ENCODE results near the gene KBTBD12. TPM values are rescaled to one million over a fixed set of nuclear protein-coding genes. Genes with fewer than 3 reads are reported as not detected.

KBTBD12 gene
- total and polyA plus RNA-seq, 2 donors (not counting 1 experiment from before 2014, with no cell fraction given) = not detected

GRCh38 chr3:127900536-127900935 is 14.5 kb upstream of the KBTBD12 start:
- no peak for TF ChIP-seq EZH2 (IDR thresholded peaks at IDR 0.05; ENCODE audit: low read length, missing control alignments)
- no peak for TF ChIP-seq CTCF (conservative IDR thresholded peaks at IDR 0.05 in 1 of 2, IDR thresholded peaks at IDR 0.05 in 1 of 2; ENCODE audit: low read depth in 1 of 2, low read length in 2 of 2)
- peak in 1 of 2 donors; percentile 31 for DNase-seq (ENCODE audit: low read depth in 2 of 2)
- H3K27ac ChIP-seq (ENCODE audit: insufficient read depth, low read length) = no peak overlapping the region
- no peaks in the 10 kb centered on the region for H3K27me3 ChIP-seq (ENCODE audit: control insufficient read depth, insufficient read depth, low read length)
- H3K4me2 ChIP-seq (ENCODE audit: extremely low read depth, insufficient read depth, low read length) = no peak overlapping the region
- H3K9ac ChIP-seq (ENCODE audit: insufficient read depth, low read length) = no peak overlapping the region
- no peak overlapping the region for H2AFZ ChIP-seq (ENCODE audit: low read length)
- H3K36me3 ChIP-seq (ENCODE audit: control insufficient read depth, insufficient read depth, low read length) = no peaks in the 10 kb centered on the region
- H3K4me1 ChIP-seq (ENCODE audit: control insufficient read depth, extremely low read depth, insufficient read depth, low read length) = no peaks in the 10 kb centered on the region
- no peaks in the 10 kb centered on the region for H3K9me3 ChIP-seq (ENCODE audit: control insufficient read depth, insufficient read depth, low read depth, low read length)
- H3K4me3 ChIP-seq (replicated peaks in 1 of 4; ENCODE audit: control extremely low read depth in 1 of 4, insufficient read depth in 1 of 4, low read depth in 3 of 4, low read length in 4 of 4) = no peak overlapping the region
- H4K20me1 ChIP-seq (ENCODE audit: control insufficient read depth, extremely low read depth, insufficient read depth, low read length) = no peaks in the 10 kb centered on the region
- no peaks in the 10 kb centered on the region for H3K79me2 ChIP-seq (ENCODE audit: control insufficient read depth, insufficient read depth, low read length)

GRCh38 chr3:127902486-127902885 is 12.5 kb upstream of the KBTBD12 start:
- no peak for DNase-seq (ENCODE audit: low read depth in 2 of 2)
- Histone ChIP-seq H3K27ac (ENCODE audit: insufficient read depth, low read length) (no peak overlapping the region), H4K20me1 (ENCODE audit: control insufficient read depth, extremely low read depth, insufficient read depth, low read length) (no peaks in the 10 kb centered on the region), H3K36me3 (ENCODE audit: control insufficient read depth, insufficient read depth, low read length) (no peaks in the 10 kb centered on the region), H3K27me3 (ENCODE audit: control insufficient read depth, insufficient read depth, low read length) (no peaks in the 10 kb centered on the region), H3K9ac (ENCODE audit: insufficient read depth, low read length) (no peak overlapping the region), H3K4me2 (ENCODE audit: extremely low read depth, insufficient read depth, low read length) (no peak overlapping the region), H2AFZ (ENCODE audit: low read length) (no peak overlapping the region), H3K79me2 (ENCODE audit: control insufficient read depth, insufficient read depth, low read length) (no peaks in the 10 kb centered on the region), H3K9me3 (ENCODE audit: control insufficient read depth, insufficient read depth, low read depth, low read length) (no peaks in the 10 kb centered on the region), H3K4me1 (ENCODE audit: control insufficient read depth, extremely low read depth, insufficient read depth, low read length) (no peaks in the 10 kb centered on the region), H3K4me3 (replicated peaks in 1 of 4; ENCODE audit: control extremely low read depth in 1 of 4, insufficient read depth in 1 of 4, low read depth in 3 of 4, low read length in 4 of 4) (no peak overlapping the region)
- TF ChIP-seq EZH2 (IDR thresholded peaks at IDR 0.05; ENCODE audit: low read length, missing control alignments) (no peak), CTCF (conservative IDR thresholded peaks at IDR 0.05 in 1 of 2, IDR thresholded peaks at IDR 0.05 in 1 of 2; ENCODE audit: low read depth in 1 of 2, low read length in 2 of 2) (no peak)

- Histone ChIP-seq H3K9ac (ENCODE audit: insufficient read depth, low read length) (no peak overlapping the region), H3K9me3 (ENCODE audit: control insufficient read depth, insufficient read depth, low read depth, low read length) (no peaks in the 10 kb centered on the region), H3K4me3 (replicated peaks in 1 of 4; ENCODE audit: control extremely low read depth in 1 of 4, insufficient read depth in 1 of 4, low read depth in 3 of 4, low read length in 4 of 4) (no peak overlapping the region), H4K20me1 (ENCODE audit: control insufficient read depth, extremely low read depth, insufficient read depth, low read length) (no peaks in the 10 kb centered on the region), H3K27me3 (ENCODE audit: control insufficient read depth, insufficient read depth, low read length) (peaks cover 2% of the 10 kb centered on the region), H3K4me1 (ENCODE audit: control insufficient read depth, extremely low read depth, insufficient read depth, low read length) (no peaks in the 10 kb centered on the region), H3K36me3 (ENCODE audit: control insufficient read depth, insufficient read depth, low read length) (no peaks in the 10 kb centered on the region), H2AFZ (ENCODE audit: low read length) (no peak overlapping the region), H3K4me2 (ENCODE audit: extremely low read depth, insufficient read depth, low read length) (no peak overlapping the region), H3K27ac (ENCODE audit: insufficient read depth, low read length) (no peak overlapping the region), H3K79me2 (ENCODE audit: control insufficient read depth, insufficient read depth, low read length) (no peaks in the 10 kb centered on the region)
- DNase-seq (ENCODE audit: low read depth in 2 of 2) = no peak
- TF ChIP-seq EZH2 (IDR thresholded peaks at IDR 0.05; ENCODE audit: low read length, missing control alignments) = no peak
- no peak for TF ChIP-seq CTCF (conservative IDR thresholded peaks at IDR 0.05 in 1 of 2, IDR thresholded peaks at IDR 0.05 in 1 of 2; ENCODE audit: low read depth in 1 of 2, low read length in 2 of 2)
Observed at GRCh38 chr3:127903611-127904375, 11.2 kb upstream of the KBTBD12 start.

All from fibroblast of lung (primary cell).